ENCODE results near the gene ACP7.
"Not testable (repeated sequence)": the region's sequence is repeated elsewhere in the genome, so short reads cannot be mapped to it uniquely, and the experiment has no call there.

Gene ACP7

DNA sequence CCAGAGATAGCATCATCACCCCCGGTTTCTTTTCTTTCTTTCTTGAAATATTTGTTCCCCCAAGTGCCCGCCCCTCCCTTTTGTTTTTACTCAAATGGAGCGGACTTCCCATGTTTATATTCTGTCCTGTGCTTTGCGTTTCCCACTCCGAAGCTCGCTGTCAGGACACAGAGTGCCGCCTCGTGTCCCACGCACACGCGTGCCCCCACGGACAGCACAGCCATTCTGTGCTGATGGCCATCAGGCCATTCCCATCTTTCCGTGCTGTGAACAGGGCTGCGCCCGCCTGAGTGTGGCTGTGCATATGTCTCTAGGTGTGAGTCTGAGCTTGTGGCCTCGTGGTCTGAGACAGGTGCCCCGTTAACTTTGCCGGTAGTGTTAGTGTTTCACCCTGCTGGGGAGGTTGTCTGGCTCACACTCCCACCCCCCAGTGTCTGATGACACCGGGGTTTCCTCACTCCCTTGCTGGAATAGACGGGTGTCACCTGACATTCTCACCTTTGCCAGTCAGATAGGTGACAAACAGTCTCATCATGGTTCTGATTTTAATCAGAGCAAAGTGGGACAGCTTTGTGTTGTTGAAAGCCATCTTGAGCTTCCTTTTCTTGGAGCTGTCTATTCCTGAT lies 48.3 kb downstream of the ACP7 start:
- DNase-seq (ENCODE audit: low read depth), result no peak

DNA sequence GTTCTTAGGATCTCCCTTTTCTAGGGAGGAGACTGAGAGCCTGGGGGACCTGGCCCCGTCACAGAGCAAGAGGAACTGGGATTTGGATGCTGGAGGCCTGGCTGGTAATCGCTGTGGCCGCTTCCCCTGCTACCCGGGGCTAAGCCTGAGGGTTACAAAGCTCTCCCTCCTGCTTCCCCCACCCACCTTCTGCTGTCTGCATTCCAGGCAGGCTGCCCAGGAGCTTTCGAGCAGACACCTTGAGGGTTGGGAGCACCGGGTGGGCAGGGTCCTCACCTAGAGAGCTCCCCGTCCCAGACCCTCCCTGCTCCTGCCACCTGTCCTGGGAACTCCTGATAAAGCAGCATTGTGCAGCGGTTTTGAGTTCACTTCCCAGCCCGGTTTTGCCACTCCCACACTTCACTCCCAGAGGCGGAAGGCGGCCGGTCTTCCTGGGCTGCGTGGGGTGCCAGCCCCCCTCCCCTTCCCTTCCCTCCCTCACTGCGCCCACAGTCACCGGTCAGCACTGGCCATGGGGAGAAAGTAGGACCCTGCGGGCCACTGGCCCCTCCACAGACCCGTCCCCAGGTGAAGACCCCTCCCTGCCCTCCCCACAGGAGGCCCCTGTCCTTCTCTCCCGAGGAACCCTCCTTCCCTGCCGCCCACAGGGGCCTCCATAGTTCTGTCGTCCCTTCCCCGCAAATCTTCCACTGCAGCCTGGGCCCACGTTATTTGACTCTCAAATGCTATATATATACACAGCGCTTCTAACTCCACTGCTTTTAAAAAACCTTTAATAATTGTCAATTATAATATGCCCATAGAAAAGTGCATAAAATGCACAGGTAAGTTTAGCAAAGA lies 49.5 kb downstream of the ACP7 start:
- DNase-seq (ENCODE audit: low read depth), result no peak

DNA sequence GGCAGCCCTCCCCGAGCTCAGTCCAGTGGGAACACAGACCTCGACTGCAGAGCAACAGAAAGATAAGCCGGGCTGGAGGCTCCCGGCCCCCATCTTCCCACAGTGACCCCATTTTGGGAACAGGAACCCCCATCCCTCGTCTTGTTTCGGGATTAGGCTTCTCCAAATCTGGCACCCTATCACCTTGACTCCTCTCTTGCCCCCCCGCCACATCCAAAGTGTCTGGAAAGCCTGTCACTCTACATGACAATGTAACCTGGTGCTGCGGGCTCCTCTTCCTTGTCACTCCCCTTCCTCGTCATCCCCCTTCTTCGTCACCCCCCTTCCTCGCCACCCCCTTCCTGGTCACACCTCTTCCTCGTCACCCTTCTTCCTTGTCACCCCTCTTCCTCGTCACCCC lies 51.5 kb downstream of the ACP7 start:
- DNase-seq (ENCODE audit: low read depth), result no peak

DNA sequence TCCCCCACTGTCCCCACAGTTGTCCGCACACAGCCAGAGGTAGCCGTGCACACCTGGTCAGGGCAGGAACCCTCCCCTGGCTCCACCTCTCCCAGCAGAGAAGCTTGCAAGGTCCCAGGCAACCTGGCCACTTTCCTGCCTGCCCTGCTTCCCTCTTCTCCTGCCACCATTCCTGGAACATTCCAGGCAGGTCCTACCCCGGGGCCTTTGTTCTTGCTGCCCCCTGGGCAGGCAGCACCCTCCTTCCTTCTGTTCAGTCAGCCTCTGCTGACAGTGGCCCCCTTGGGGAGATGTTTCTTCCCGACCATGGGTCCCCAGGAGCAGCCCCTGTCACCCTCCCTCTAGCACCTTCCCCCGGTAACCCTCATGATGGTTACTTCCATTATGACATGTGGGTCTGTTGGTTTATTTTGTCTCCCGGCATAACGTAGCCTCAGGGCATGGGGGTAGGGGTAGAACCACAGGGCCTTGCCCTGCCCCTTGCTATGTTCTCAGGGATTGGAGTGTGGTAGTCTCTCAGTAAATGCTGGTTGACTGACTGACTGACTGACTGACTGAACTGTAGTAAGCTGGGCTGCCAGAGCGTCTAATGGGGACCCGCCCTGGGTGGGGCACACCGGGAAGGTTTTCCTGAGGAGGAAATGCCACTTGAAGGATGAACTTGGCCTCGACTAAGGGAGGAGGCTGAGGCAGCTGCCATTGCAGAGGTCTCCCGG lies 52.2 kb downstream of the ACP7 start:
- DNase-seq (ENCODE audit: low read depth), result no peak

DNA sequence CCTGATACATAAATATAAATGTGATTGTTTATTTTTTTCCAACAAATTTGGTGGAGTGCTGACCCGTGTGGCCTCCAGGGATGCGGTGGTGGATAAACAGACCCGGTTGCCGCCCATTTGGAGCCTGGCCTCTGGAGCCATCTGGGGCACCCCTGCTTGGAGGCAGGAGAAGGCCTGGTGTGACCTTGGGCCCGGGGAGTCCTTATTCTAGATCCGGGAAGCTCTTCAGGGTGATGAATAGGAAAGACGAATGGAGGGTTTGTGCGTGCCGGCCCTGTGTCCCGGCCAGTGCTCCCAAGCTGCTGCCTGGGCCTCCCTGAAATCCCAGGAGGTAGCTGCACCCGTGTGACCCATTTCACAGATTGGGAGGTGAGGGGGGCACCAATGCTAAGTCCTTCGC lies 53.0 kb downstream of the ACP7 start:
- no peak for DNase-seq (ENCODE audit: low read depth)

DNA sequence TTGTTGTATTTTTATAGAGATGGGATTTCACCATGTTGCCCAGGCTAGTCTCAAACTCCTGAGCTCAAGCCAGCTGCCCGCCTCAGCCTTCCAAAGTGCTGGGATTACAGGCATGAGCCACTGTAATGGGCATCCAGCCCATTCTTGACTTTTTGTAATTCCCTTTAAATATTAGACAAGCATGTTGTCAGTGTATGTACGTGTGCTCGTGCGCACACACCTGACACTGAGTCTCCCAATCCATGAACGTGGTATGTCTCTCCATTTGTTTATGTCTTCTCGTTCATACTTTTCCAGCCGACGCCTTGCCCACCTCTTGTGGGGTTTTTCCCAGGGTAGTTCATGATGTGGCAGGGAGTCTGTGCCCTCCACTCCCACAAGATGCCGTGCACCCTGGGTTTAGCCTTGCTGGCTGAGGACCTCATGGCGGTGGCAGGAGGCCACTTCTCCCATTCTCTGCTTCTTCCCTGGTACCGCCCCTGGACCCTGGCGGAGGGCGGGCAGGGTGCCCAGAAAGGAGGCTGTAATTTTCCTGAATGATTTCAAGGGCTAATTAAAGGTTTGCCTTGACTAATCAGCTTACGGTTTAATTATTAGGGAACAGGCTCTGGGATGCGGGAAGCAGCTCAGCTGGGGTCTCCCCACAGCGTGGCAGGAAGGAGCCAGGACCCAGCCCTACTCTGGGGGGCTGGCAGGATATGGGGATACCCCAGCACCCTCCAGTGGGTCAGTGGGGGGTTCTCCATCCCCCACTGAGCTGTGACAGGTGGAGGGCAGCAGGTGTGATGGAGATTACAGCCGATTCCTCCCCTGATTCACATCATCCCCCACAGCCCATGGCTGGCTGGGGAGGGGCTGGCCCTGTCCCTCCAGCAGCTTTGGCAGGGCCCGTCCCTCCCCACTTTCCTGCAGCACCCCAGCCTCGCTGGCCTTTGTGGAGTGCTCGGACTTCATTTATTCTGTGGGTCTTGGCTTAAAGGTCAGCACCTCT lies 54.3 kb downstream of the ACP7 start:
- no peak for DNase-seq (ENCODE audit: low read depth)

DNA sequence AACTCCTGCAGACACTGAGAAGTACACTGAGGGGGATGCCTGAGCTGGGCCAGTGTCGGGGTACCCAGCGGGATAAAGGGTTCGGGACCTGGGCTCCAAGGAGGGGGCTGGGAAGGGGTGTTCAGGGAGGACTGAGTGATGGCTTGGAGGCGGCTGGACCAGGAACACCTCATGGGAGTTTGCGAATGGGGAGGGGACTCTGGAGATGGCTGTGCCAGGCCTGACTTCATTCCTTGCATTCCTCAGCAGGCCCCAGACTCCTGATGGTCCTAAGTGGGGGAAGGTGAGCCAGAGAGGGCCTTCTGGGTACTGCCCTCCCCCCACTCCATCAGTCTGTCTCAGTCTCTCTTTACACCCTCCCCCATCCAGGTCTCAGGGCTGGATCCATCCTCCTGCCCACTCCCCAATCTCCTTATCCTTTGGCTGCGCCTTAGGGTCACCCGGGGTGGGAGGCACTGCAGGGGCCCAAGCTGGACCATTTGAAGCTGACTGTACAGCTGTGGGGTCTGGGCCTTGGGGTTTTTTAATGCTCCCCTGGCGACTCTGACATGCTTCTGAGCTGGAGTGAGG lies 55.2 kb downstream of the ACP7 start:
- no peak for DNase-seq (ENCODE audit: low read depth)

DNA sequence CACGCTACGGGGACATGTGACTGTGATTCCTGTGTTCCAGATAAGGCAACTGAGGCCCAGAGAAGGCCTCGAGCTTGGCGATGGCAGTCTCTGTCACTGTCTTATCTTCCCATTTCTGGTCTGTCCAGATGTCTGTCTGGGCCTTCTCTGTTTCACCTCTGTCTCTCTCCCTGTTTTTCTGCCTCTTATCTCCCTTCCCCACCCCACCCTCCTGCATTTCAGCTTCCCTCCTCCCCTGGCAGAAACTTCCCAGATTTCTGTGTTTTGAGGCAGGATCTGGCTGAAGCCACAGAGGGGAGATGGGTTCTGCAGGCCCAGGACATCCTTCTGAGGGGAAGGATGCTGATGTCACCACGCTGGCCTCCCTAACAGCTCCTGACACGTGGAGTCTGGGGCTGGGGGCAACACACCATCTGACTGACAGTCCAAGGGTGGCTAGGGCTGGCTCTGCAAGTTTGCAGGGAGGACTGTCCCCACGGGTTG lies 55.8 kb downstream of the ACP7 start:
- no peak for DNase-seq (ENCODE audit: low read depth)

DNA sequence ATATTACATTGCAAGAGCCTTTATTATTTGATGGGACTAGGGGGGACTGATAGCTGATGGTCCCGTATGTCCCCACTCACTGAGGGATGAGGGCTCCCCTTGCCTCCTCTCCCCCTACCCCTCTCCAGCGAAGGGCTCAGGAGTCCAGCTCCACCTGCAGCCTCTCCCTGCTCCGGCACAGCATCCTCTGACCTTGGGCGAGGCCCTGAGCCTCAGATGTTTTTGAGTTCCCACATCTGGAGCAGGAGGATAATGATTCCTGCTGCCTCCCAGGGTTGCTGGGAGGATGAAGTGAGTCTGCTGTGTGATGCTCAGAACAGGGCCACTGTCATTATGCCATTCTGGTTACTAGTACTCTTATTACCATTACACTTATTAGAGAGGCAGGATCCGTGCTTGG lies 56.4 kb downstream of the ACP7 start:
- DNase-seq (ENCODE audit: low read depth), result no peak

DNA sequence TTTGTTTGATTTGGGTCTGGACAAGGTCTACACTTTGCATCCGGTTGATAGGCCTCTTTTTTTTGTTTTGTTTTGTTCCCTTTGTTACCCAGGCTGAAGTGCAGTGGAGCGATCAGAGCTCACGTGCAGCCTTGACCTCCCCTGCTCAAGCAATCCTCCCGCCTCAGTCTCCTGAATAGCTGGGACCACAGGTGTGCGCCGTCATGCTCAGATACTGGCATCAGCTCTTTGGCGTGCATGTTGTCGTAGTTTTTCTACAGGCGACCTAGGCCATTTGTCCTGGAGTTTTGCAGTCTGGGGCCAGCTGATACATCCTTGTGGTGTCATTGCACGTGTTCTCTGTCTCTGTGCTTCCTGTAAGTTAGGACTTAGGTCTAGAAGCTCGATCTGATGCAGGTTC lies 57.8 kb downstream of the ACP7 start:
- DNase-seq (ENCODE audit: low read depth), result no peak

DNA sequence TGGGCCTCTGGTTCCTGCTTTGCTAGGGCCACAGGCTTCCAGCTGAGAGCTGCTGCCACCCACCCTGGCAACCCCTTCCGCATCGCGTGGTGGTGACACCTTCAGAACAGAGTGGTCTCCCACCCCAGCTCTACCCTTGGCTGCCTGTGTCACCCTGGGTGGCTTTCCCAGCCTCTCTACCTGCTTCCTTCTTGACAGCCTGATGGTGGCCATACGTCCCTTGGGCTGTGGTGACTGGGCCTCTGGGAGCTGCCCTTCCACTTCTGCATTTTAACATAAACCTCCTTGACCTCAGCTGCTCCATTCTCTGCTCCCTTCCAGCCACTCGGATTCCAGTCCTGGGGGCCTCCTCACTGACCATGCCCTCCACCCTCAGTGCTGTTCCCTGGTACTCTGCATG lies 58.5 kb downstream of the ACP7 start:
- DNase-seq (ENCODE audit: low read depth), result no peak

DNA sequence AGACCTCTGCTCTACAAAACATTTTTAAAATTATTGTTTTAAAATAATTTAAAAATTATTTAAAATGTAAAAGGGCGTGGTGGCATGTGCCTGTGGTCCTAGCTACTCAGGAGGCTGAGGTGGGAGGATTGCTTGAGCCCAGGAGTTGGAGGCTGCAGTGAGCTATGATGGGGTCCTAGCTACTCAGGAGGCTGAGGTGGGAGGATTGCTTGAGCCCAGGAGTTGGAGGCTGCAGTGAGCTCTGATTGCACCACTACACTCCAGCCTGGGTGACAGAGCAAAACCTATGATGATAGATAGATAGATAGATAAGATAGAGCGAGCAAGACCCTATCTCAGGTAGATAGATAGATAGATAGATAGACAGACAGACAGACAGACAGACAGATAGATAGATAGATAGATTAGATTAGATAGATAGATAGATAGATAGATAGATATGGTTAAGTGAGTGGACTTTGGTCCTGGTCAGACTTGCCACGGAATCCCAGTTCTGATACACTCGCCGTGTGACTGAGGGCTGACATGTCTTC lies 59.7 kb downstream of the ACP7 start:
- not testable (repeated sequence) for DNase-seq (ENCODE audit: low read depth)

DNA sequence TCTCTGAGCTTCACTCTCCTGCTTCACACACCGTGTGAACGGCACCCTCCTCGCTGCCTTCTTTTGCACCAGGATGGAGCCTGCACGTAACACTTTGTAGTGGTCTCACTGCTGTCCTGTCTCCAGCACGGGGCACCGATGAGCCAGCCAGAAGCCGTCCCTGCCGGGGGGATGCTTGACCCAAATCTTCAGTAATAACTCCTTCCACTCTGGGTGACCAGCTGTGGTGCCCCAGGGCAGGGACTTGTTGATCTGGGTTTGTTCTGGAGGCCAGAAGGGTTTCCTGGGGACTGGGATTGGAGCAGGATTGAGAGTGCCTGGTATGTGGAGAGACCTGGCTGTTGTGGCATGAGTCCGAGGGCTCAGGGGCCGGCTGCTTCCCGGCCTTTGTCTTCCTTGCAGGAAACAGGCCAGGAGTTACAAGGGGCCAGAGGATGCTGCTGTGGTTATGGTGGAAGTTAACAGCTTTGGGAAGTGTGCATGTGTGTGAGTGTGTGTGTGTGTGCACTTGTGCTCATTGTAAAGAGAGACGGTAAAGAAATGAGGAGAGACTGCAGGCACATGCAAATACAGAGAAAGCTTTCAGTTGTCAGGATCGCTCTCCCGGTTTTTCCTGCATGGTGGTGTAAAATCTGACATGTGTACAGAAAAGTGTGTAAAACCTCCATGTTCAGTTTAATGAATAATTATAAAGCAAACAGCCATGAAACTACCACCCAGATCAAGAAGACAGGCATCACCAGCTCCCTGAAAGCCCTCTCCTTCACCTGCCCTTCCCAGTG lies 60.3 kb downstream of the ACP7 start:
- no peak for DNase-seq (ENCODE audit: low read depth)

DNA sequence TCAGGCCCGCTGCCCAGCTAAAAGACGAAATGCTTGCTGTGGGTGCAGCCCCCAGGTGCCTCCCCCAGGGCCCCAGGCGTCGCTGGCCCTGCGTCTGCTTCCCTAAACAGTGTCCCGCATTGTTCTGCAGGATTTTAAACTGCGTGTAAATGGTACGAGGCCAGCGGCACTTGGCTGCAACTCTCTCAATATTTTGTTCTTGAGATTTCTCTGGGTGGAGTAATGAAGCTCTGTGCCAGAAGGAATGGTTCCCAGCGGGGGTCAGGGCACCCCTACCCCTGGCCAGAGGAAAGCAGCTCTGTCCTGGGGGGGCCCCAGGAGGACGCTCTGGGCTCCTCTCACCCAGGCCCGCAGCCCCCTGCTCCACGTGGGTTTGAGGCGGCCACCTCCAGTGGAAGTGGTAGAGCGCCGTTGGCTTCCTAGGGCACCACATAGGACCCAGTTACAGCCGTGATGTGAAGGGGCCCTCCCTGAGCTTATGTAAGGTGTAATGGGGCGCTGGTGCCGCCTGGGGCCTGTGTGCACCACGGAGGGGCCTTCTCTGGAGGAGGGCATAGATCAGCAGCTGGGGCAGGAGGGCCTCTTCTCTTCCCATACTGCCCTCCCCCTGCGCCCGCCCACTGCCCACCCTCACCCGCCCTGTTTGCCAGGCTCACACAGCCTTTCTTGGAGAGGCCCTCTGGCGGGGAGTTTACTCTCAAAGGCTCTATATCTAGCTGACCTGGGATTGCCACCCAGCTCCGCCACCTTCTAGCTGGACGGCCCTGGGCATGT lies 61.2 kb downstream of the ACP7 start:
- no peak for DNase-seq (ENCODE audit: low read depth)

DNA sequence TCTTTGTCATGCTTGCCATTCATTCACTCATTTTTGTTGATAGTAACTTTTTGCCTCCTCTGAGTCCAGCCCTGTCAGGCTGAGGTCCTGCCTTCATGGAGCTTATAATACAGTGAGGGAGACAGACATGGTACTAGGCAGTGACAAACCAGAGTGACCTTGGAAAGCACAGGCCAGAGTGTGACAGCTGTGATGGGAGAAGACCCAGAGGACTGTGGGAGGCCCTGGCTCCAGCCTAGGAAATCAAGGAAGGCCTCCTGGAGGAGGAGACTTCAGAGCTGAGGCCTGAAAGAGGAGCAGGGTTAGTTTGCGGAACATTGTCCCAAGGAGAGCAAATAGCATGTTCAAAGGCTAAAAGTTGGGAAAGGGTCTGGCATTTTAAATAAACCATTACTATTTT lies 61.9 kb downstream of the ACP7 start:
- no peak for DNase-seq (ENCODE audit: low read depth)

DNA sequence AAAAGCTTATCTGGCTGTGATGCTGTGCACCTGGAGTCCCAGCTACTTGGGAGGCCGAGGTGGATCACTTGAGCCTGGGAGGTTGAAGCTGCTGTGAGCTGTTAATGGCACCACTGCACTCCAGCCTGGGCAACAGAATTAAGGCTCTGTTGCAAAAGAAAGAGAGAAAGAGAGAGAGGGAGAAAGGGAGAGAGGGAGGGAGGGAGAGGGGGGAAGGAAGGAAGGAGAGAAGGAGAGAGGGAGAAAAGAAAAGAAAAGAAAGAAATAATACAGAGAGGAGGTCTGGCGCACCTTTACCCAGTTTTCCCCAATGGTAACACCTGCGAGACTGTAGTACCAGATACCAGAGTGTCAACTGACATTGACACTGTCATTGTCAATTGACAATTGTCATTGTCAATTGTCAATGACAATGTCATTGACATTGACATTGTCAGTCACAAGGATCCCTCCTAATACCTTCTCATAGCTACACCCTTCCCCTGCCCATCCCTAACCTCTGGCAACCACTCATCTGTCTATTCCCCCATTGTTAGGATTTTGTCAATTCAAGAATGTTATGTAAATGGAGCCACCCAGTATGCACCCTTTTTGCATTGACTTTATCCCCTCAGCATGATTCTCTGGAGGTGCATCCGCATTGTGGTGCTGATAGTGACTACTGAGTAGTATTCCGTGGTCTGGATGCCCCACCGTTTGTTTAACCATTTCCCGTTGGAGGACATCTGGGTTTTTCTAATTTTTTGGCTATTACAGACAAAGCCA lies 62.7 kb downstream of the ACP7 start:
- DNase-seq (ENCODE audit: low read depth), result no peak

DNA sequence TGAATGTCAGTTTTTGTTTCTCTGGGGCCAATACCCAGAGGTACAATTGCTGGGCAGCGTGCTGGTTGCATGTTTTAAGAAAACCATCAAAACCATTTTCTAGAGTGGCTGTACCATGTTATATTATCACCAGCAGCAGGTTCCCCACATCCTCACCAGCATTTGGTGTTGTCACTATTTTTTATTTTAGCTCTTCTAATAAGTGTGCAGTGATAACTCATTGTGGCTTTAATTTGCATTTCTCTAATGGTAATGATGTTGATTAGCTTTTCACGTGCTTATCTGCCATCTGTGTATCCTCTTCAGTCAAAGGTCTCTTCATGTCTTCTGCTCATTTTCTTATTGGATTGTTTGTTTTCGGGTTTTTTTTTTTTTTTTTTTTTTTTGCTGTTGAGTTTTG lies 63.3 kb downstream of the ACP7 start:
- no peak for DNase-seq (ENCODE audit: low read depth)

DNA sequence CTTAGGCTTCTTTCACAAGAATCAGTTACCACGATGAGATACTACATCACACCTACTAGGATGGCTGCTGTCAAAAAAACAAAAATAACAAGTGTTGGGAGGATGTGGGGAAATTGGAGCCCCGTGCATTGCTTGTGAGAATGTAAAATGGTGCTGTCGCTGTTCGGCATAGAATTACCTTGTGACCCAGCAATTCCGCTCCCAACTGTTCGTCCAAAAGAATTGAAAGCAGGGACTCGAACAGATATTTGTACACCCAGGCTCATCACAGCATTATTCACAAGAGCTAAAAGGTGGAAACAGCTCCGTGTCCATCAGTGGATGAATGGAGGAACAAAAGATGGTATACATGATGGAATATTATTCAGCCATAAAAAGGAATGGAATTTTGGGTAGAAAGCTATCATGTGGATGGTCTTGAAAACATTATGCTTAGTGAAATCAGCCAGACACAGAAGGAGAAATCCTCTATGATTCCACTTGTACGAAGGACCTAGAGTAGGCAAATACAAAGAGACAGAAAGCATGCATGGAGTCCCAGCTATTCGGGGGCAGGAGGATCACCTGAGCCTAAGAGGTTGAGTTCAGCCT lies 64.9 kb downstream of the ACP7 start:
- no peak for DNase-seq (ENCODE audit: low read depth)

Data from stimulated activated CD8-positive, alpha-beta memory T cell treated with anti-CD3 and anti-CD28 coated beads, Interleukin-7, amount 100 ng/mL, for 24 hours (primary cell).